ENCODE results near the gene PAX8.
"Not testable (repeated sequence)": the region's sequence is repeated elsewhere in the genome, so short reads cannot be mapped to it uniquely, and the experiment has no call there.

Gene PAX8

GRCh38 chr2:113309655-113310387 is 31.1 kb upstream of the PAX8 start:
- DNase-seq (ENCODE audit: low read depth) = no peak
- TF ChIP-seq, protein P1, sequence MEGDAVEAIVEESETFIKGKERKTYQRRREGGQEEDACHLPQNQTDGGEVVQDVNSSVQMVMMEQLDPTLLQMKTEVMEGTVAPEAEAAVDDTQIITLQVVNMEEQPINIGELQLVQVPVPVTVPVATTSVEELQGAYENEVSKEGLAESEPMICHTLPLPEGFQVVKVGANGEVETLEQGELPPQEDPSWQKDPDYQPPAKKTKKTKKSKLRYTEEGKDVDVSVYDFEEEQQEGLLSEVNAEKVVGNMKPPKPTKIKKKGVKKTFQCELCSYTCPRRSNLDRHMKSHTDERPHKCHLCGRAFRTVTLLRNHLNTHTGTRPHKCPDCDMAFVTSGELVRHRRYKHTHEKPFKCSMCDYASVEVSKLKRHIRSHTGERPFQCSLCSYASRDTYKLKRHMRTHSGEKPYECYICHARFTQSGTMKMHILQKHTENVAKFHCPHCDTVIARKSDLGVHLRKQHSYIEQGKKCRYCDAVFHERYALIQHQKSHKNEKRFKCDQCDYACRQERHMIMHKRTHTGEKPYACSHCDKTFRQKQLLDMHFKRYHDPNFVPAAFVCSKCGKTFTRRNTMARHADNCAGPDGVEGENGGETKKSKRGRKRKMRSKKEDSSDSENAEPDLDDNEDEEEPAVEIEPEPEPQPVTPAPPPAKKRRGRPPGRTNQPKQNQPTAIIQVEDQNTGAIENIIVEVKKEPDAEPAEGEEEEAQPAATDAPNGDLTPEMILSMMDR (conservative IDR thresholded peaks at IDR 0.05; ENCODE audit: low read depth, low read length) = no peak
- no peak overlapping the region for H3K4me3 ChIP-seq (ENCODE audit: low read depth, low read length)

GRCh38 chr2:113308784-113309183 is 30.1 kb upstream of the PAX8 start:
- TF ChIP-seq, protein P1 (conservative IDR thresholded peaks at IDR 0.05; ENCODE audit: low read depth, low read length) = peak; percentile 32
- not testable (repeated sequence) for DNase-seq (ENCODE audit: low read depth); H3K4me3 ChIP-seq (ENCODE audit: low read depth, low read length)

DNA sequence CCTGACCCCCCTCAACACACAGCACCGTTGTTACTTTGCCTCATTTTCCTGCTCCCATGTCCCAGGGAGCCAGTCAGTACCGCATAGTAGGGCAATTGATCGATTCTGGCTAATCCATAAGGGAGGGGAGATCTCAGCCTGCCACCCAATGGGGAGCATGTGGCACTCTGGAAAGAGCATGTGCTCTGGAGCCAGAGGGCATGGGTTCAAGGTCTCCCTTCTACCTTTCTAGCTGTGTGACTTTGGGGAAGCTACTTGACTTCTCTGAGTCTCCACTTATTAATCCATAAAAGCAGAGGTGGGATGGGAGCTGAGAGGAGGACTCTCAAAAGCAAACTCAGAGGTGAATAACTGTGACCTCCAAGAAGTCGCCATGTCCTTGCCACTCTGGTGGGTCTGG is 27.5 kb upstream of the PAX8 start:
- not testable (repeated sequence) for DNase-seq (ENCODE audit: low read depth); H3K4me3 ChIP-seq (ENCODE audit: low read depth, low read length)

DNA sequence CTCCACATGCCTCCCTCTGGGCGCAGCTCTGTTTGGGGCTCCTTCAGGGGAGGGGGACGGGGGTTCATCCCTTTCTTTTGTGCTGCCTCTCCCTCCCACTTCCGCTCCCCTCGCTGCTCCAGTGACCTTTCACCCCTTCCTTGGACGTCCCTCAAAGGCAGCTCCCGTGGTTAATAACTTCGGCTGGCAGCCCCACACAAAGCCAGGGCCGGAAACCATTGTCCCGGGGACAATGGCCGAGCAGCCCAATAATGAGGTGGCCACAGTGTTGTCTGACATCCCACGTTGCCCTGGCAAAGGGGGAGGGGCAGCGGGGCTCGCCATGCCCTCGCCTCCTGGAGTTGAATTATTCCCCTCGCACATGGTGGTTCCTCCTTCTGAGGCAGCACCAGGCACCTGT is 27.0 kb upstream of the PAX8 start:
- not testable (repeated sequence) for DNase-seq (ENCODE audit: low read depth); H3K4me3 ChIP-seq (ENCODE audit: low read depth, low read length)

DNA sequence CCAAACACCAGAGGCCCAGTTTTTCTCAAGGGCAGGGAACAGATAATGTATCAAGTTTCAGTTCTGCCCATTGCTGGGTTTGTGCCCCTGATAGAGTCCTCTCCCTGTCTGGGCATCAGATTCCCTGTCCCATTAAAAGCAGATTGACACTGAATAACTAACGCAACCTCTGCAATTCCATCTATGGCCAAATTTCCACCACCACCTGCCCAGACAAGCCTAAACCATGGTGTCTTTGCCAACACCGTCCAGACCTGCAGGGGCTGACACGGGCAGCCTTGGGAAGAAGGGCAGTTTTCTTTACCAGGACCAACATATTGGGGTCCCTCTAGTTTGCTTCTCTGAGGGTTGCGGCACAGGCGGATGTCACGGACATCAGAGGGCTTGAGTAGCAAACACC is 26.4 kb upstream of the PAX8 start:
- no peak for DNase-seq (ENCODE audit: low read depth)
- H3K4me3 ChIP-seq (ENCODE audit: low read depth, low read length) = no peak overlapping the region
- TF ChIP-seq, protein P1 (conservative IDR thresholded peaks at IDR 0.05; ENCODE audit: low read depth, low read length) = no peak

DNA sequence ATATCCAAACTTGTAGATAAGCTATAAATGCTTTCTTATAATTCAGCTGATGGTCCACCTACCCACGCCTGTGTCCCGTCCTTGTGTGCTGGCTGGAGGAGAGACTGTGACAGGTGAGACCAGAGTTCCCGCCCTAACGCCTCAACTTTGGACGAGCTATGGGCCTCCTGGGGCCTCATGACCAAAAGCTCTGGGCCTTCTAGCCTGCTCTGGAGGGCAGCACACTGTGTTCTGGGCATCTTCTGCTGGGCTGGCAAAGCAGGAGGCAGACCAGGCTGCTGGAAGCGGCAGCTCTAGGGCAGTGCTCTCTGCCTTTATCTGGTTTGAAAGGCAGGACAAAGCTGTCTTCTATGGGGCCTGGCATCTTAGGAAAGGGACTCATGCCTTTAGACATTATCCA is 26.0 kb upstream of the PAX8 start:
- H3K4me3 ChIP-seq (ENCODE audit: low read depth, low read length) = no peak overlapping the region
- TF ChIP-seq, protein P1 (conservative IDR thresholded peaks at IDR 0.05; ENCODE audit: low read depth, low read length) = no peak
- no peak for DNase-seq (ENCODE audit: low read depth)

DNA sequence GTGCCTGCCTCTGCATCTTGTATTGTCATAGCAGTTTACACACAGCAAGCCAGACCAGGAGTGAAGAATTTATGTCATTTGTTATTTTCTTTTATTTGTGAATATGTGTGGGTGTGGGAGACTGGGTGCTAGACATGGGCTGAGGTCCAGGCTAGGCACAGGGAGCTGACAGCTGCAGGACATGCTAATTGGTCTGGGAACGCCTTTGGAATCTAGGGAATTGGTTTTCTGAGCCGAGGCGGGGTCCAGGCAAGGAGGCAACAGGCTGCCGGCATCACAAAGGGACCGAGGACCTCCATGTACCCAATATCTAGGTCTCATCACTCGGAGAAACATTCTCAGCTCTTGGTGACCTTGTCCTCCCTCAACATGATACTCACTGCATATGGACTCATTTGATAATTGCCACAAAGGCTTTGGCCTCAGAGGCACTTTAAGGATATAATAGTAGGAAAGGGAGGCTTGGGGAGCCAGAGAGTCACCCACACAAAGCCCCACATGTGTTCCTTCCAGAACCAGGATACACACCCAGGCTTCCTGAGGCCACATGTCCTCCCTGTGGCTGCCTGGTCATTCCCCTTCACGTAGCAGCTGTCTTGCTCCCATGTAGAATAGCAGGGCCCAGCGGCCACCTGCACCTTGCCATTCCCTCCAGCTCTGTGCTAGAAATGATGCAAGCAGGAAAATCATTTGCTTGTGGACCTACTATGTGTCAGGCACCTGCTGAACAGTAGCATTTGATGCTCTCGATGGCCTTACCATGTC is 23.7 kb upstream of the PAX8 start:
- DNase-seq (ENCODE audit: low read depth); H3K4me3 ChIP-seq (ENCODE audit: low read depth, low read length): not testable (repeated sequence)

DNA sequence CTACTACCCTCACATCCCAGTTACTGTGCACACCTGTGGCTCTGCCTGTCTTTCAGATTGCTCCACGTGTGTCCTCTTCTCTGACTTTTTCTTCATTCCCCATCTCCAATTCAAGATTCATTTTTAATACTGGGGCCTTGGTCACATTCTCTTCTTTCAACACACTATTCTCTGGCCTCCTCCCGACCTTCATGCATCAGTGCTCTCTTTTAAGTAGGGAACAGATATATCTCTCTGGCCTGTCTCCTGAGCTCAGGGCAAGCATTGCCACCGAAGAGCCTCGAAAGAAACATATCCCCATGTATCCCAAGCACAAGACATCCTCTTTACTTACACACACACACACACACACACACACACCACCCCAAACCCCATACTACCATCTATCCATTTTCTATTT is 21.6 kb upstream of the PAX8 start:
- TF ChIP-seq, protein P1 (conservative IDR thresholded peaks at IDR 0.05; ENCODE audit: low read depth, low read length) = no peak
- no peak overlapping the region for H3K4me3 ChIP-seq (ENCODE audit: low read depth, low read length)
- DNase-seq (ENCODE audit: low read depth) = no peak
